Smooth muscle cell of bladder (primary cell): ENCODE measurements around the gene PANK2. TPM values are rescaled to one million over a fixed set of nuclear protein-coding genes. Genes with fewer than 3 reads are reported as not detected.

Experiments used
- total RNA-seq: library from RNA; depleted of rRNA; stranded (reverse); fragments of >200 nt; gene quantifications from 2 replicates; pipeline ENCODE4 v1.2.3, GENCODE V29; 2014

Gene PANK2
- total RNA-seq = 43.9 and 52.4 TPM in 2 replicates

GRCh38 chr20:3888622-3889488 is at the start of gene PANK2:
Gene PANK2 (plus strand): TSS chr20:3889387.

DNA sequence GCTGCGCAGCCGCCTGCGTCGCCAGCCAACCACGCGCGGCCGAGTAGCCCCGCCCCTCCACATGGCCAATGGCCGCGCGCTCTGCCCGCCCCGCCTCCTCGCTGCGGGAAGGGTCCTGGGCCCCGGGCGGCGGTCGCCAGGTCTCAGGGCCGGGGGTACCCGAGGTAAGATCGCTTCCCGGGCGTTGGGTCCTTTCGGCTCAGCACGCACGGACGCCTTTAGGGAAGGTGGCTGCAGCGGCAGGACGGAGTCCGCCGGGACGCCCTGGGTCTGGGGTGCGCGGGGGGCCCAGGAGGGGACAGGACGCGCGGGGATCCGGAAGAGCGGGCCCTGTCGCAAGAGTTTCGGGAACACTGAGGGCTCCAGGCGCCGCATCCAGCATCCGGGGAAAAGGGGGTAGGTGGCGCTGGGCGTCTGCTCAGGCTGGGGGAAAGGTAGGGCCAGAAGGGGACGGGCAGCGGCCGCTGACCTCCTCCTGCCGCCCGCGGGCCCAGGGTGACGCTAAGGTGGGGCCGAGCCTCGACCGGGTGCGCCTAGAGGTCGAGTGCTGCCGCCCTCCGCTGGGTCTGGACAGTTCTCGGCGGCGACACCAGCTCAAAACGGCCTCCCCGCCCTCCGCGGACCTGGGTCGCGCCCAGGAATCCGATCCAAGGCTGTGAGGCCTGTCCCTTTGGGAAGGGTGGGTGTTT is 42.3 kb upstream of the PANK2 start, which contains the start of gene MAVS:
TSS of gene MAVS (plus strand) at position 95 of the 689 bp plus-strand sequence. CDS start 7,791 bp downstream, outside the sequence.

Other genes with a start within 250 kb of the PANK2 start
- not detected in 2 replicates for gene GFRA4, start 226.0 kb upstream of the PANK2 start, total RNA-seq
- 21.9 and 44.4 TPM in 2 replicates for gene ADAM33, start 207.4 kb upstream of the PANK2 start, total RNA-seq
- under 0.01 TPM in 1 of 2 replicates, not detected in the other for gene SIGLEC1, start 176.8 kb upstream of the PANK2 start, total RNA-seq
- 0.14 and 0.46 TPM in 2 replicates for gene HSPA12B, start 156.7 kb upstream of the PANK2 start, total RNA-seq
- 15.1 and 16.5 TPM in 2 replicates for gene ADISSP, start 121.6 kb upstream of the PANK2 start, total RNA-seq
- gene SPEF1, start 107.9 kb upstream of the PANK2 start, total RNA-seq = 0.14 and 0.28 TPM in 2 replicates
- 70.1 and 101 TPM in 2 replicates for gene CENPB, start 102.6 kb upstream of the PANK2 start, total RNA-seq
- gene CDC25B, start 93.1 kb upstream of the PANK2 start, total RNA-seq = 18.9 and 20.5 TPM in 2 replicates
- 13.5 and 15.9 TPM in 2 replicates for gene AP5S1, start 68.8 kb upstream of the PANK2 start, total RNA-seq
- 12.5 and 16.9 TPM in 2 replicates for gene MAVS, start 42.6 kb upstream of the PANK2 start, total RNA-seq
- 13.5 and 15.4 TPM in 2 replicates for gene RNF24, start 126.2 kb downstream of the PANK2 start, total RNA-seq